Urothelium cell line (cell line): ENCODE results near the gene UBE2Q1.

Source experiments
- DNase-seq: peaks from one replicate; pipeline ENCODE4 v3.0.0; 2011; ENCODE audit warnings: low spot score, mixed read lengths
- FAIRE-seq: peaks from 2 replicates; lab custom pipeline; 2011; peaks lifted over from hg19 to GRCh38; lab: Jason Lieb, UNC

The UBE2Q1 gene

GRCh38 chr1:154578058-154578418 lies 19.6 kb upstream of the UBE2Q1 start:
- DNase-seq (no peak), FAIRE-seq (no peak)

- FAIRE-seq (no peak), DNase-seq (no peak)
These were observed 19.0 kb upstream of the UBE2Q1 start for GRCh38 chr1:154577346-154578057.

- FAIRE-seq, result no peak
- no peak for DNase-seq
These were observed 17.6 kb upstream of the UBE2Q1 start for GRCh38 chr1:154575951-154576566.

- DNase-seq, result no peak
- no peak for FAIRE-seq
These were observed 16.9 kb upstream of the UBE2Q1 start for GRCh38 chr1:154575147-154575927.

- FAIRE-seq, result no peak
- no peak for DNase-seq
These were observed 16.3 kb upstream of the UBE2Q1 start for GRCh38 chr1:154574716-154575115.

GRCh38 chr1:154573168-154573510 lies 14.7 kb upstream of the UBE2Q1 start:
- FAIRE-seq (no peak), DNase-seq (no peak)

GRCh38 chr1:154572468-154573167 lies 14.2 kb upstream of the UBE2Q1 start:
- DNase-seq (no peak), FAIRE-seq (no peak)

GRCh38 chr1:154571964-154572288 lies 13.5 kb upstream of the UBE2Q1 start:
- DNase-seq (no peak), FAIRE-seq (no peak)

GRCh38 chr1:154571244-154571963 lies 12.9 kb upstream of the UBE2Q1 start:
- no peak for FAIRE-seq
- no peak for DNase-seq

GRCh38 chr1:154568157-154568815 lies 9.8 kb upstream of the UBE2Q1 start:
- no peak for FAIRE-seq
- no peak for DNase-seq

- peak; percentile 76 for FAIRE-seq
- DNase-seq, result peak; percentile 92
These were observed 9.1 kb upstream of the UBE2Q1 start, which contains the start of gene CHRNB2 for GRCh38 chr1:154567386-154568156. Gene CHRNB2, plus strand, starts transcription at chr1:154567778. Its CDS starts 267 bp downstream, at chr1:154568045.

GRCh38 chr1:154565876-154566275 lies 7.4 kb upstream of the UBE2Q1 start:
- DNase-seq, result no peak
- no peak for FAIRE-seq

GRCh38 chr1:154559466-154560044 lies 1.1 kb upstream of the UBE2Q1 start:
- DNase-seq (peak; percentile 84), FAIRE-seq (peak; percentile 80)

GRCh38 chr1:154558720-154559465 lies 431 bp upstream of the UBE2Q1 start:
- FAIRE-seq (peak; percentile 97), DNase-seq (peak; percentile 95)

GRCh38 chr1:154557248-154557938 lies 1.1 kb downstream of the UBE2Q1 start:
- no peak for DNase-seq
- no peak for FAIRE-seq

- DNase-seq (peak; percentile 42), FAIRE-seq (no peak)
These were observed 2.0 kb downstream of the UBE2Q1 start for GRCh38 chr1:154556422-154556821.

GRCh38 chr1:154553056-154554030 lies 5.1 kb downstream of the UBE2Q1 start:
- DNase-seq (no peak), FAIRE-seq (no peak)
